ENCODE data around the gene CCDC174. TPM values are rescaled to one million over a fixed set of nuclear protein-coding genes. Genes with fewer than 3 reads are reported as not detected.
"Not testable (repeated sequence)": the region's sequence is repeated elsewhere in the genome, so short reads cannot be mapped to it uniquely, and the experiment has no call there.

CCDC174 gene
- total RNA-seq, 1 donor from 2014 or later = 18.6 TPM

- no peak for TF ChIP-seq CTCF (IDR thresholded peaks at IDR 0.05)
- H3K27ac Mint-ChIP-seq (ENCODE audit: unreplicated experiment) = no peak overlapping the region
- no peaks in the 10 kb centered on the region for H3K9me3 Mint-ChIP-seq (ENCODE audit: low read depth)
- H3K27me3 Mint-ChIP-seq (ENCODE audit: low read depth) = peaks cover 43% of the 10 kb centered on the region
- peaks cover 1% of the 10 kb centered on the region for H3K36me3 Mint-ChIP-seq (ENCODE audit: low read depth)
- DNase-seq (ENCODE audit: low spot score) = no peak
- no peak overlapping the region for H3K4me3 Mint-ChIP-seq (ENCODE audit: unreplicated experiment)
- peaks cover 3% of the 10 kb centered on the region for H3K4me1 Mint-ChIP-seq (ENCODE audit: low read depth)
Observed at GRCh38 chr3:14605744-14606143, 45.8 kb upstream of the CCDC174 start.

- no peak for DNase-seq (ENCODE audit: low spot score)
- no peaks in the 10 kb centered on the region for H3K9me3 Mint-ChIP-seq (ENCODE audit: low read depth)
- no peak overlapping the region for H3K27ac Mint-ChIP-seq (ENCODE audit: unreplicated experiment)
- peaks cover 1% of the 10 kb centered on the region for H3K36me3 Mint-ChIP-seq (ENCODE audit: low read depth)
- H3K4me3 Mint-ChIP-seq (ENCODE audit: unreplicated experiment) = no peak overlapping the region
- TF ChIP-seq CTCF (IDR thresholded peaks at IDR 0.05) = no peak
- peaks cover 2% of the 10 kb centered on the region for H3K4me1 Mint-ChIP-seq (ENCODE audit: low read depth)
- H3K27me3 Mint-ChIP-seq (ENCODE audit: low read depth) = peaks cover 39% of the 10 kb centered on the region
Observed at GRCh38 chr3:14606669-14607339, 44.8 kb upstream of the CCDC174 start.

GRCh38 chr3:14608298-14608697 is 43.3 kb upstream of the CCDC174 start:
- H3K9me3 Mint-ChIP-seq (ENCODE audit: low read depth) = no peaks in the 10 kb centered on the region
- TF ChIP-seq CTCF (IDR thresholded peaks at IDR 0.05) = no peak
- H3K27me3 Mint-ChIP-seq (ENCODE audit: low read depth) = peaks cover 39% of the 10 kb centered on the region
- H3K4me3 Mint-ChIP-seq (ENCODE audit: unreplicated experiment) = no peak overlapping the region
- H3K27ac Mint-ChIP-seq (ENCODE audit: unreplicated experiment) = no peak overlapping the region
- no peaks in the 10 kb centered on the region for H3K4me1 Mint-ChIP-seq (ENCODE audit: low read depth)
- peaks cover under 1% of the 10 kb centered on the region for H3K36me3 Mint-ChIP-seq (ENCODE audit: low read depth)
- DNase-seq (ENCODE audit: low spot score) = no peak

- H3K9me3 Mint-ChIP-seq (ENCODE audit: low read depth); H3K36me3 Mint-ChIP-seq (ENCODE audit: low read depth); H3K4me3 Mint-ChIP-seq (ENCODE audit: unreplicated experiment); DNase-seq (ENCODE audit: low spot score); H3K4me1 Mint-ChIP-seq (ENCODE audit: low read depth); H3K27ac Mint-ChIP-seq (ENCODE audit: unreplicated experiment): not testable (repeated sequence)
- H3K27me3 Mint-ChIP-seq (ENCODE audit: low read depth) = peaks cover 31% of the 10 kb centered on the region
Observed at GRCh38 chr3:14609058-14609457, 42.5 kb upstream of the CCDC174 start.

- Mint-ChIP-seq H3K36me3 (ENCODE audit: low read depth) (no peaks in the 10 kb centered on the region), H3K9me3 (ENCODE audit: low read depth) (no peaks in the 10 kb centered on the region), H3K4me1 (ENCODE audit: low read depth) (no peaks in the 10 kb centered on the region), H3K27ac (ENCODE audit: unreplicated experiment) (no peak overlapping the region), H3K27me3 (ENCODE audit: low read depth) (peaks cover 30% of the 10 kb centered on the region), H3K4me3 (ENCODE audit: unreplicated experiment) (no peak overlapping the region)
- no peak for TF ChIP-seq CTCF (IDR thresholded peaks at IDR 0.05)
- DNase-seq (ENCODE audit: low spot score) = no peak
Observed at GRCh38 chr3:14609506-14609905, 42.1 kb upstream of the CCDC174 start.

- H3K36me3 Mint-ChIP-seq (ENCODE audit: low read depth) = no peaks in the 10 kb centered on the region
- H3K9me3 Mint-ChIP-seq (ENCODE audit: low read depth) = no peaks in the 10 kb centered on the region
- H3K4me3 Mint-ChIP-seq (ENCODE audit: unreplicated experiment) = no peak overlapping the region
- no peaks in the 10 kb centered on the region for H3K4me1 Mint-ChIP-seq (ENCODE audit: low read depth)
- no peak for TF ChIP-seq CTCF (IDR thresholded peaks at IDR 0.05)
- peaks cover 26% of the 10 kb centered on the region for H3K27me3 Mint-ChIP-seq (ENCODE audit: low read depth)
- H3K27ac Mint-ChIP-seq (ENCODE audit: unreplicated experiment) = no peak overlapping the region
- no peak for DNase-seq (ENCODE audit: low spot score)
Observed at GRCh38 chr3:14609941-14610340, 41.6 kb upstream of the CCDC174 start.
